Stimulated activated CD4-positive, alpha-beta T cell treated with anti-CD3 and anti-CD28 coated beads, Interleukin-1b, Interleukin-23, amount 100 ng/mL, for 1 hour (primary cell): Measurements from ENCODE around the gene PDXDC1.
"Not testable (repeated sequence)": the region's sequence is repeated elsewhere in the genome, so short reads cannot be mapped to it uniquely, and the experiment has no call there.

Source experiments
- DNase-seq, 2 donors: peaks; one replicate each; pipeline ENCODE4 v3.0.0-alpha.2; 2020; ENCODE audit warnings: low read depth in 2 of 2

PDXDC1 gene

GRCh38 chr16:15154650-15155562 is 180.1 kb downstream of the PDXDC1 start:
- peak; percentile 62 to 74 for DNase-seq

GRCh38 chr16:15157644-15158043 is 182.8 kb downstream of the PDXDC1 start:
- not testable (repeated sequence) for DNase-seq

- not testable (repeated sequence) for DNase-seq
Measured at GRCh38 chr16:15159671-15160070, 184.8 kb downstream of the PDXDC1 start.

GRCh38 chr16:15160571-15160970 is 185.7 kb downstream of the PDXDC1 start:
- DNase-seq: not testable (repeated sequence)

- not testable (repeated sequence) for DNase-seq
Measured at GRCh38 chr16:15163055-15163454, 188.2 kb downstream of the PDXDC1 start.

GRCh38 chr16:15166177-15166576 is 191.4 kb downstream of the PDXDC1 start:
- not testable (repeated sequence) for DNase-seq

- DNase-seq: not testable (repeated sequence)
Measured at GRCh38 chr16:15168303-15168702, 193.5 kb downstream of the PDXDC1 start.

- not testable (repeated sequence) for DNase-seq
Measured at GRCh38 chr16:15168953-15169652, 194.3 kb downstream of the PDXDC1 start.

- not testable (repeated sequence) for DNase-seq
Measured at GRCh38 chr16:15179909-15180308, 205.1 kb downstream of the PDXDC1 start.

GRCh38 chr16:15180946-15181345 is 206.1 kb downstream of the PDXDC1 start:
- not testable (repeated sequence) for DNase-seq

- DNase-seq: not testable (repeated sequence)
Measured at GRCh38 chr16:15184000-15184399, 209.2 kb downstream of the PDXDC1 start.
